HG02798 (cell line): ENCODE data around the gene TAF8.

Source experiments
- ATAC-seq: cut with Tn5 transposase; IDR thresholded peaks from one replicate; pipeline ENCODE4 v1.9.1; 2021; ENCODE audit warnings: mild to moderate bottlenecking; ENCODE audit not compliant: unreplicated experiment, poor library complexity

TAF8 gene

DNA sequence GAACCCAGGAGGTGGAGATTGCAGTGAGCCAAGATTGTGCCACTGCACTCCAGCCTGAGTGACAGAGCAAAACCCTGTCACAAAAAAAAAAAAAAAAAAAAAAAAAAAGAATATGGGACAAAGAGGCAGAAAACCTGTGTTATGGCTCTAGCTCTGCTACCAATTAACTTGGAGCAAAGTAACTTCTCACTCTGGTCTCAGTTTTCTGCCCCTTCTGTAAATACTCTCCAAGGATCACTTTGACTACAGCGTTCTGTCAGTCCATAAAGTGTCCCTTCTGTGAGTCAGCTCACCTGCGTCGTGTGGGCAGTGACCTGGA, 67.5 kb downstream of the TAF8 start:
- ATAC-seq: no peak

DNA sequence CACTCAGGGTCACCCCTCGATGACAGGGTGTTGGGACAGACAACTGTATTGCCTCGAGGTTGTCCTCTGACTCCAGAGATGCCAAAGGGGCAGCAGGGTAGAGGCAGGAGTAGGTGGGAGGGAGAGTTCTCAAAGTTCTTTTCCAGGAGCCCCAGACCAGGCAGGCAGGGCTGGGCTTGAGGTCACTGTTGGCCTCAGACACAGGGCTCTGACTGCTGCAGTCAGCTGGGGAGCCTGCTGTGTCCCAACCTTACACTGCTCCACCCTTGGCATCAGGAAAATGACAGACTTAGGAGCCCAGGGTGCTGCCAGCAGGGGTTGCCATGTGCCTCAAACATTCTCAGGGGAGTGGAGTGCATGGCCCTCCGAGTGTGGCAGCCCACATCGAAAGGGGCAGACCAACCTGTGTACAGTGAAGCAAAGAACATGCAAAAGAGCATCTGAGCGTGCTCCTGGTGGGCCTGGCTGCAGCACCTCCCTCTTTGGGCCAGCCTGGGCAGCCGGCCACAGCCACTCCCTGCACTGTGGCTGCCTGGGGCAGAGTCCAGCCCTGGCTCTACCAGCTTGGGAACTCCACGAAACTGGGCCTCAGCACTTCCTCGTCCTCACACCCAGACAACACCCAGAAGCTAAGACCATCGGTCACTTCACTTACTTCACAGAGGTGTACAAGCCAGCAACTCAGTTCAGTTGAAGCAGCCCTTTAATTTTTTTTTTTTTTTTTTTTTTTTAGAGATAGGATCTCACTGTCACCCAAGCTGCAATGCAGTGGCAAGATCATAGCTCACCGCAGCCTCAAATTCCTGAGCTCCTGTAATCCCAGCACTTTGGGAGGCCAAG, 68.1 kb downstream of the TAF8 start:
- ATAC-seq: no peak

DNA sequence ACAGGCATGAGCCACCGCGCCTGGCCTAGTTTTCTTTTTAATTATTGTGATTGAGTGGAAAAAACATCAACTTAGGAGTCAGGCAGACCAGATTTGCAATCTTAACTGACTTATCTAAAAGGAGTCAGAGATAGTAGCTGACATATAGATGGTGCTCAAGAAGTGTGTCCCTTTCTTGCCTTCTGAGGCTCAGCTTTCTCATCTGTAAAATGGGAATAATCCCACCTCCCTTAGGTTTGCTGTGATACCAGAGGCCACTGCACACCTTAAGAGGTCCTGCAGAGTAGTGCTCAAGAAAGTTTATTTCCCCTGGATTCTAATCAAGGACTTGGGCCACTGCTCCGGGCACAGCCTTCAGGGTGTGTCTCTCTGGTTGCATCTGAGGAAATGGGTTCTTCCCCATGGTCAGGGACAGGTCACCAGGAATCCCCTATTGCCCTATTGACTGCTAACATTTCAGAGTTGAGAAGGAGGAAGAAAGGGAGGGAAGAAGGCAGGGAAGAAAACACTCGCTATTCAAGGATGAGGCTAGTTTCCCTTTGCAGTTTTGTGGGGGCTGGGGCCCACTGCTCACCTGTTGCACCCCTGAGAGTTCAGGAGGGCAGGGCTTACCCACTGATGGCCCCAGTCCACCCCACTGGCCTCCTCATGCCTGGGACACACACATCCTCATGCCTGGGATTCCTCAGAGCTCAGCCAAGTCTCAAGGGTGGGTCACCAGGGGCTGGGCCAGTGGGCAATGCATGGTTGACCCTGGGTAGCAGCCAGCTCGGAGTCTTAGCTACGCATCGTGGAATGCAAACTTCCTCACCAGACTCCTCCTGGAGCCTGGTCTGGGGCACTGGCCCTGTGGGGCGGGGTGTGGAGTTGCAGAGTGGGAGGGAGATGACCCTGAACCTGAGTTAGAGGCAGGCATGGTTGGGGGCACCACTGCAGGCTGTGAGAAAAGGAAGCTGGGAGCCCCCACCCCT, 70.9 kb downstream of the TAF8 start:
- no peak for ATAC-seq

DNA sequence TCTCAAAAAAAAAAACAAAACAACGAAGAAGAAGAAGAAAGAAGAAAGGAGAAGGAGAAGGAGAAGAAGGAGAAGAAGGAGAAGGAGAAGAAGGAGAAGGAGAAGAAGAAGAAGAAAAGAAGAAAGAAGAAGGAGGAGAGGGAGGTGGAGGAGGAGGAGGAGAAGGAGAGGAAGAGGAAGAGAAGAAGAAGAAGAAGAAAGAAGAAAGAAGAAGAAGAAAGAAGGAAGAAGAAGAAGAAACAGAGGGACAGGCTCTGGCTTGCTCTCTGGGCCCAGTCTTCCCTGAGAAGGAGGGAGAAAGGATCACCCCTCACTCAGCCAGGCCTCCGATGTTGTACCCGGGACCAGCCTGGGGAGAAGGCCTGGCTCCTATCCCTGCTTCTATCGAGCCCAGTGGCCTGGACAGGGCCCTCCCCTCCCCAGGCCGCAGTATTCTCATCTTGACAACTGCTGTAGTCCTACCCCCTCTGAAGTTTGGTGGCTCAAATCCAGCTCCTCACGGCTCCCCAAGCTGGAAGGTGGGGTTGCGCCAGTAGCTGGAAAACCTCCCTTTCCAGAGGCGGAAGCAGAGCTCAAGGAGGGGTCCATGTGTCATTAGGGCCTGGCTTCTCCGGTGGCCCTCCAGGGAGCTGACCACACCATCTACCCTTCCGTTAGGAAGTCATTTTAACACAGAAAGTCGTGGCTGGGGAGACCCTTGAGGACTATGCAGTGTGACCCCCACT, 73.2 kb downstream of the TAF8 start:
- no peak for ATAC-seq

DNA sequence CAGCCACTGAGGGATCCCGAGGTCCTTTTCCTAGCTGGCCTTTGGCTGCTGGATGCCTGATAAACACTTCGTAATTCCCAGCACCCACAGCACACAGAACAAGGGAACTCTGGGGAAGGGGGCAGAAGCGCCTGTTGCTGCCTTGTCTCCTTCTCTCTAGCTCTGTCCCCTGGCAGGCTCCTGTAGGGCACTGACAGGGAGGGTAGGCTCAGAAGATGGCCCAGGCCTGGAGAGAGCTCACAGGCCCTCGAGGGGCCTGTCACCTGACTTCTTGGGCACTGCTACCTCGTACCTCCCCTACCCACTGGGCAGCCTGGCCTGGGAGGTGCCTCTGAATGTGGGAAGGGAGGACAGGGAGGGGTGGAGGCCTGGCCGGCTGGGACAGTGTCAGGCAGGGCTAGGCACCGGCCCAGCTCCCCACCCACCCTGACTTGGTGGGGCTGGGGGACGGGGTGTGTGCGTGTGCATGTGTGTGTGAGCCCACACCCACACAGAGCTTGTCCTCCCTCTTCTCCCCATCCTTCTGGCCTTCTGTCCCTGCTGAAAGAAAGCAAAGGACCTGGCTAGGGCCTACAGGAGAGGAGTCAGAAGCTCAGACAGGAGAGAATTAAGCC, 74.0 kb downstream of the TAF8 start:
- no peak for ATAC-seq

DNA sequence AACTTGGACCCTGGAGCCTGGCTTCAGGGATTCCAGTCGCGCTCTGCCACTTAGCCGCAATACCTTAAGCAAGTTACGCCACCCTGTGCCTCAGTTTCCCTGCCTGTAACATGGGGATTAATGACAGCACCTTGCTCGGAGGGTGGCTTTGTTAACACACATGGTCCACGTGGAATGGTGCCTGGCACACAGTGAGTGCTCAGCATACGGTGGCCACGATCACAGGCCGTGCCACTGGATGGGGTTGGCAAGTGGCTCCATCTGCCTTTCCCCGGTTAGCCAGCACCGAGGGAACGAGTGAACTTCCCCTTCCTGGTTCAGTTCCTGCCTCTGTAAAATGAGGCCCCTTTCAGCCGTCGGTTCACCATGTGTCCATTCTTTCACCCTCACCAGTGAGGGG, 74.9 kb downstream of the TAF8 start:
- ATAC-seq: no peak

DNA sequence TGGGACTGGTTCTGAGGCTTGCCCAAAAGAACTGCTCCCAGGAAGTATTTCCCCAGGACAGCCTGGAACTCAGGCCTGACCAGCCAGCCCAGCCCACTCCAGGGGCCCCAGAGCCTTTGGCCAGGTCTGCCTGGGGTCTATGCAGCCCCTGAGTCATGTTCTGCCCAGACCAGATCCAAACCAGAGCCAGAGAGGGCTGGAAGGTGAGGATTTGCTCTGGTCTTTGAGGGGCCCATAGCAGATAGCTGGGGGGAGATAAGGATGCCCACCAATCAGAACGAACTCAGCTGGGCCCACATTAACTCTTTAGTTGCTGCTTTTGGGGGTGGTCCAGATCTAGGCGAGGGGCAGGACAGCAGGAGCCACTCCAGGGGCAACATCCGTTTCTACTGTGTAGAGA, 75.3 kb downstream of the TAF8 start:
- no peak for ATAC-seq

DNA sequence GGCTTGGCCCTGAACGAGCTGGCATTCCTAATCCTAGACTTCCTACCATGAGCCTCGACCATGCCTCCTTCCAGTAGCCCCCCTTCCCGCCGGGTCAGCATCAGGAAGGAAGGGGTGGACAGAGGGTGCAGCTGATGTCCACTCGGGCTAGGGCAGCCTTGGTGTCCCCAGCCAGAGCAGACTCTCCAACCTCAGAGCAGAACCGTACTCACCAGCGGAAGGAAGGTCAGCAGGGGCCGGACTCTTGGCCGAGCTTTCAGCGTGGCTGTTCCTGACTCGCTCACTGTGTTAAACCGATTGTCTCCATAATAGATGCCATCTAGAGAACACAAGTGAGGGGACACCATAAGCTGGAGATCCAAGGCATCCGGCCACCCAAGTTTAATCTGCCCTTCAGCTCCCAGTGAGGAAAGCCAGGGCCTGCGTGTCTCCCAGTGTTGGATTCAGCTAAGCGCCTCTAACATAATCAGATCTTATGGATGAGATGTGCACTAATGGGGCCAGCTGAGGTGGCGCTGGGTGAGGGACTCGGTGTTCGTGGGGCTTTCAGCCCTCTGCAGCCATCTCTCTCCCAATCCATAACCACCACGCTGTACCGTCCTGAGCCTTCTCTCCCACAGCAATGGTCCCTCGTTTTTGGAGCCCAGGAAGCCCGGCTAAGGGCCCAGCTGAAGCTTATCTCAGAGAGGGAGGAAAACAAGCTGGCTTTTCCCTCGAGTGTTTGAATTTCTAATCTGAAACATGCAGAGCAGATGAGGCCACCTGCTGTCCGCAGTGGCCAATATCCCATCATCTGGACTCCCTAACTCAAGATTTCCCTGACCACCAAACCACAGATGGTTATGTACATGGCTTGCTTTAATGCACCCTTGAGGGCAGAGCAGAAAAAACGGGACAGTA, 78.4 kb downstream of the TAF8 start:
- no peak for ATAC-seq

DNA sequence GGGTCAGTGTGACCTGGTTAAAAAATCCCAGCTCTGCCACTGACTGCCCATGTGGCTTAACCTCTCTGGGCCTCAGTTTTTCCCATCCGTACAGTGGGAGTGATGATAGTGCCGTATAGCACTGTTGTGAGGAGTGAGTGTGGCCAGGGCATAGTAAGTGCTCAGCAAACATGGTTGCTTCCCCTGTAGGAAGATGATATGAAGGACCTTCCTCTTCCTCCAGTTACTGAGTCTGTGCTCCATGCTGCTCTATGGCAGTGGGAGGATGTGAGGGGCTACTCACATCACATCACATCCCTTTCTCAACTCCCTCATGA, 79.0 kb downstream of the TAF8 start:
- ATAC-seq: no peak

DNA sequence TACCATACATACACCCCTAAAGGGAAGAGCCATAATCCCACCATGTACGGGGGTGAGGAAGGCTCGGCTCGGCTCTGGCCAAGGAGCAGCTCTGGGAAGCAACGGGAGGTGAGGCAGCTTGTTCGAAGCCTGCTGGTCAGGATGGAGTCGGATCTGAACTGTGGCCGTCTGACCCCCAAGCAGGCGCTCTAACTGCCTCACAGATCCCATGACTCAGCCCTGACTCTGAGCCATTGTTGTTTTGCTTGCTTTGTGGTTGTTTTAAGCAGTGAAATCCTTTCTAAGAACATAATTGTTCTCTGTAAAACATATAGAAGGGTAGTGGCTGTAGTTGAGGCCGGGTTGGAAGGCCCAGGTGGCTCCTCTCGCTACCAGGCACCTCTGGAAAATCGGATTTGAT, 81.2 kb downstream of the TAF8 start:
- no peak for ATAC-seq

DNA sequence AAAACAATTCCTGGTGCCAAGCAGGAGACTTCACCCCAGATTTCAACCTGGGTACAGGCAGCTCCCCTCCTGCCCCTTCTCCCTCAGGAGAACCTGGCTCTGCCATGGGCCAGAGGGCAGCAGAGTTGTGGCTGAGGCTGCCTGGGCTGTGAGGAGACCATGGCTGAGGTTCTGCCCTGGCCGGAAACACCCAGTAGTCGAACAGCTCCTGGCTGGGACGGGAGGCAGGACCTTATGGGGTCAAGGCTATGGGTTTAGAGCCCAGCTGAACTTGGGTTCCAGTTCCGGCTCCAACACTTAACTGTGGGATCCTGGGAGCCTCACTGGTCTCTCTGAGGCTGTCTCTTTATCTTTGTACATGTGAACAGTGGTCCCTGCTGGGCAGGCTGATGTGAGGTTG, 83.6 kb downstream of the TAF8 start:
- no peak for ATAC-seq

DNA sequence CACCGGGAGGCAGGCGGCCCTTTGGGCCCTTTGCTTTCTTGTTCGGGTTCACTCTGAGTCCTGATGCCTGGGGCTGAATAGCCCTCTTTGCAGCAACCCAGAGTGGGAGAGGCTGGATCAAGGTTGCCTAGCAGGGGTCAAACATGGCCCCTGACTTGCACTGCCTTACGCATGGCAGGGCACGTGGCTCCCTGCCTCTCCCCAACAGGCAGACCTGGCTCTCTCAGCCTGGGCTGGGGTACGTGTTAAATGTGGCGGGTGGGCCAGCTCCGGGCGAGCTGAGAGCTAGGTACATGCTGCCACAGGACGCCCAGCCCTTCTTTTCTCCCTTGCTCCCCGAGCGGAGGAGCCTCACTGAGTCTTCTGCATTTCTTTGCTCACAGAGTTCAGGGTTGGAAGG, 84.8 kb downstream of the TAF8 start:
- ATAC-seq: no peak

DNA sequence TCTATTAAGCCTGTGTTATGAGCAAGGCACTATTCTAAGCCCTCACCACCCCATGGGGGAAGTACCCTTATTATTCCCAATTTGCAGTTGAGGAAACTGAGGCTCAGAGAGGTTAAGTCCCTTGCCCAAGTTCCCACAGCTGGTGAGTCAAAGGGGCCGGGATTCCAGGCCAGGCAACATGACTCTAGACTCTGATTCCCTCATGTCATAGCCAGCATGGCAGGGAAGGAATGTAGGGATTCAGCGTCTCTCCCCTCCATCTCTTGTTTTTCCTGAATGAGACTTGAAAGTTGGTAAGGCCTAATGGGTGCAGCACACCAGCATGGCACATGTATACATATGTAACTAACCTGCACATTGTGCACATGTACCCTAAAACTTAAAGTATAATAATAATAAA, 85.4 kb downstream of the TAF8 start:
- no peak for ATAC-seq

DNA sequence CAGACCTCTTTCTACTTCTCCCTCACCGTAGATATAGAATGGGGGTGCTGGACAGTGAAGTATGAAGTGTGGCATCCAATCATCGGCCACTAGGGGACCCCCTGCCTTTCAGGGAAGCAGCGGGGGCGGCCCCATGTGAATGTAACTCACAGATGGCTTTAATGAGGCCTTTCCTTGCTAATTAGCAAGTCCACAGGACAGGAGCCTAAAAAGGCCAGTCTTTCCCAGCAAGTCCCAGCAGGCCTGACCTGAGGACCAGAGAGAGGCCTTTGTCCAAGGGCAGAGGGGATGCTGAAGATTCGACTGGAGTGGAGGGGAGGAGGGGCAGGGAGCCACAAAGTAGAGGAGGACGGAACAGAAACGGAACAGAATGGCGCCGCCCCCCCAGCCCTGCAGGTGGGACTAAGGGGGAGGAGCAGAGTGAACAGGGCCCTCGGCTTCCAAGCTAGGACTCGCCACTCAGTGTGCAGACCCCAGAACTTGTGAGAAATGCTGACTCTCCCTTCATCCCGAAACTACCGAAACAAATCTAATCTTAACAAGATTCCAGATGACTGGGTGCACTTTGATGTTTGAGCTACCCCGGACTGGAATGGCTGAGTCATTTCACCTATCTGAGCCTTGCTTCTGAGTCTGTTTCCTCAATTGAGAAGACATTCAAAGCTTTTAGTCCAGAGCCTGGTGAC, 86.3 kb downstream of the TAF8 start:
- ATAC-seq: no peak
